Ureter (tissue), 1 donor: Measurements from ENCODE around the gene ELL3. TPM values are rescaled to one million over a fixed set of nuclear protein-coding genes. Genes with fewer than 3 reads are reported as not detected.
"Not testable (repeated sequence)": the region's sequence is repeated elsewhere in the genome, so short reads cannot be mapped to it uniquely, and the experiment has no call there.

ENCODE experiments used
- DNase-seq: peaks from one replicate; pipeline ENCODE4 v3.0.0-alpha.2; 2020; ENCODE audit warnings: low spot score
- total RNA-seq: library from RNA; stranded (reverse); gene quantifications from one replicate; pipeline ENCODE4 v1.2.4, GENCODE V29; 2023
- donor health status: DM: yes; HTN: yes; CAD: no.

ELL3 gene
- total RNA-seq, 1 donor from 2014 or later, result 2.9 TPM

- DNase-seq, result peak; percentile 100
Measured at GRCh38 chr15:43791993-43792760, 15.4 kb upstream of the ELL3 start, which contains the start of gene SERF2. Gene SERF2 (plus strand): TSS chr15:43792320. CDS start chr15:43792377, 57 bp downstream.

- no peak for DNase-seq
Measured at GRCh38 chr15:43789409-43789808, 12.6 kb upstream of the ELL3 start.

- DNase-seq, result no peak
Measured at GRCh38 chr15:43779016-43779415, 2.2 kb upstream of the ELL3 start.

GRCh38 chr15:43777267-43777914, 625 bp upstream of the ELL3 start:
- DNase-seq, result peak; percentile 74

GRCh38 chr15:43776101-43776717, 557 bp downstream of the ELL3 start:
- DNase-seq, result peak; percentile 50

- no peak for DNase-seq
Measured at GRCh38 chr15:43775411-43775965, 1.3 kb downstream of the ELL3 start.

GRCh38 chr15:43774062-43774461, 2.7 kb downstream of the ELL3 start:
- DNase-seq, result no peak

- DNase-seq, result no peak
Measured at GRCh38 chr15:43772624-43773023, 4.1 kb downstream of the ELL3 start.

GRCh38 chr15:43771816-43772215, 5.0 kb downstream of the ELL3 start:
- no peak for DNase-seq

GRCh38 chr15:43769584-43770228, 7.1 kb downstream of the ELL3 start:
- DNase-seq, result no peak

- DNase-seq, result no peak
Measured at GRCh38 chr15:43763819-43764446, 12.8 kb downstream of the ELL3 start.

GRCh38 chr15:43762824-43763223, 13.9 kb downstream of the ELL3 start:
- no peak for DNase-seq

- no peak for DNase-seq
Measured at GRCh38 chr15:43751885-43752284, 24.9 kb downstream of the ELL3 start.

GRCh38 chr15:43749690-43750345, 26.9 kb downstream of the ELL3 start:
- DNase-seq, result no peak

- no peak for DNase-seq
Measured at GRCh38 chr15:43748376-43748775, 28.4 kb downstream of the ELL3 start.

GRCh38 chr15:43746903-43747309, 29.9 kb downstream of the ELL3 start:
- not testable (repeated sequence) for DNase-seq

GRCh38 chr15:43746245-43746902, 30.4 kb downstream of the ELL3 start, which contains the start of gene PDIA3:
Gene PDIA3 (plus strand): TSS chr15:43746438. CDS start chr15:43746540, 102 bp downstream.
- DNase-seq, result peak; percentile 95

- DNase-seq, result no peak
Measured at GRCh38 chr15:43735416-43735815, 41.4 kb downstream of the ELL3 start.

GRCh38 chr15:43728053-43728725, 48.6 kb downstream of the ELL3 start:
- not testable (repeated sequence) for DNase-seq

- not testable (repeated sequence) for DNase-seq
Measured at GRCh38 chr15:43726306-43726705, 50.5 kb downstream of the ELL3 start.
